Prostate gland (tissue), 2 donors: ENCODE measurements around the gene ITGA1. TPM values are rescaled to one million over a fixed set of nuclear protein-coding genes. Genes with fewer than 3 reads are reported as not detected.

Experiments used
- DNase-seq: peaks from one replicate; pipeline ENCODE4 v3.0.0-alpha.2; 2019; ENCODE audit warnings: low spot score
- H3K27ac ChIP-seq, 2 donors: fragments of 200-600 bp; sonication (generic); 2 replicates each; pipeline ENCODE4 v1.5.1; 2017 to 2019
- H3K27me3 ChIP-seq: fragments of 200-600 bp; sonication (generic); replicated peaks from 2 replicates; pipeline ENCODE4 v1.5.1; 2019; ENCODE audit not compliant: insufficient read depth
- H3K36me3 ChIP-seq, 2 donors: fragments of 200-600 bp; sonication (generic); 1 replicate in 1 of 2; 2 replicates in 1 of 2; pipeline versions ENCODE4 v1.5.1 to v1.8.1; 2017 to 2019
- H3K4me1 ChIP-seq: fragments of 200-600 bp; sonication (generic); replicated peaks from 2 replicates; pipeline ENCODE4 v1.5.1; 2019
- H3K4me3 ChIP-seq, 2 donors: fragments of 200-600 bp; sonication (generic); 2 replicates each; pipeline ENCODE4 v1.5.1; 2017 to 2019
- H3K9me3 ChIP-seq: fragments of 200-600 bp; sonication (generic); 2 replicates; pipeline ENCODE4 v1.5.1; 2017
- CTCF ChIP-seq, 4 experiments: fragments of 200-600 bp in 2 of 4; fragments of 450-650 bp in 2 of 4; sonication (generic) in 2 of 4; IDR thresholded peaks; 1 replicate in 3 of 4; 2 replicates in 1 of 4; pipeline ENCODE4 v1.5.1; 2016 to 2019; ENCODE audit warnings: antibody characterized with exemption in 4 of 4, mild to moderate bottlenecking in 2 of 4, moderate library complexity in 2 of 4
- POLR2A ChIP-seq: fragments of 450-650 bp; IDR thresholded peaks from one replicate; pipeline ENCODE4 v1.6.1; 2016; ENCODE audit warnings: antibody characterized with exemption, mild to moderate bottlenecking
- POLR2AphosphoS5 ChIP-seq: sonication (generic); formaldehyde crosslinking; IDR thresholded peaks from one replicate; pipeline ENCODE4 v1.6.1; 2017; ENCODE audit warnings: antibody characterized with exemption
- WGBS: methylation state at CpG from one replicate; pipeline ENCODE4 v1.1.5; 2018; 5-methylcytosine and 5-hydroxymethylcytosine counted together
- intact Hi-C: fragments of 100-400 bp; cut with DNase I; formaldehyde crosslinking; loops from one replicate; pipeline ENCODE4 v1.14.2; 2022
- total RNA-seq, 2 donors: library from RNA; depleted of rRNA; stranded (reverse); fragments of >200 nt; gene quantifications; one replicate each; pipeline ENCODE4 v1.1.0, GENCODE V29; 2016

Gene ITGA1
- total RNA-seq, 2 donors from 2014 or later, result 43.7 to 78.3 TPM

- intact Hi-C loops, result no loop called here
- no peak overlapping the region for H3K27ac ChIP-seq
- no peak for DNase-seq
- no peaks in the 10 kb centered on the region for H3K36me3 ChIP-seq
- no peak overlapping the region for H3K4me3 ChIP-seq
- no peaks in the 10 kb centered on the region for H3K4me1 ChIP-seq
- no peaks in the 10 kb centered on the region for H3K9me3 ChIP-seq
- WGBS, result 92% methylated on average over 3 of the region's 3 CpGs
- TF ChIP-seq POLR2AphosphoS5 (no peak), CTCF (IDR thresholded peaks at IDR 0.05) (no peak), POLR2A (no peak)
- no peaks in the 10 kb centered on the region for H3K27me3 ChIP-seq
These were observed 61.8 kb downstream of the ITGA1 start for GRCh38 chr5:52849544-52849943.

GRCh38 chr5:52853650-52854049, 65.9 kb downstream of the ITGA1 start:
- no peak overlapping the region for H3K27ac ChIP-seq

GRCh38 chr5:52854301-52854700, 66.6 kb downstream of the ITGA1 start:
- DNase-seq, result no peak
- TF ChIP-seq POLR2A (no peak), POLR2AphosphoS5 (no peak), CTCF (IDR thresholded peaks at IDR 0.05) (no peak)
- Histone ChIP-seq H3K9me3 (no peaks in the 10 kb centered on the region), H3K27me3 (no peaks in the 10 kb centered on the region), H3K4me3 (no peak overlapping the region), H3K27ac (no peak overlapping the region), H3K4me1 (no peaks in the 10 kb centered on the region), H3K36me3 (no peaks in the 10 kb centered on the region)
- 19% methylated on average over 2 of the region's 2 CpGs for whole genome bisulfite sequencing
- intact Hi-C loops, result no loop called here

More at GRCh38 chr5:52853650-52854049, 65.9 kb downstream of the ITGA1 start:
- Histone ChIP-seq H3K36me3 (no peaks in the 10 kb centered on the region), H3K4me3 (no peak overlapping the region), H3K27me3 (no peaks in the 10 kb centered on the region), H3K4me1 (no peaks in the 10 kb centered on the region), H3K9me3 (no peaks in the 10 kb centered on the region)
- WGBS, result 26% methylated on average over 2 of the region's 2 CpGs
- DNase-seq, result no peak
- TF ChIP-seq POLR2AphosphoS5, result no peak
- no peak for TF ChIP-seq CTCF (IDR thresholded peaks at IDR 0.05)
- TF ChIP-seq POLR2A, result no peak
- intact Hi-C loops, result no loop called here

GRCh38 chr5:52854949-52855348, 67.2 kb downstream of the ITGA1 start:
- no peak for TF ChIP-seq POLR2A
- no peak for TF ChIP-seq CTCF (IDR thresholded peaks at IDR 0.05)
- TF ChIP-seq POLR2AphosphoS5, result no peak
- intact Hi-C loops, result no loop called here
- no peaks in the 10 kb centered on the region for H3K4me1 ChIP-seq
- H3K4me3 ChIP-seq, result no peak overlapping the region
- no peaks in the 10 kb centered on the region for H3K27me3 ChIP-seq
- 69% methylated on average over 2 of the region's 2 CpGs for WGBS
- no peak overlapping the region for H3K27ac ChIP-seq
- no peaks in the 10 kb centered on the region for H3K36me3 ChIP-seq
- no peaks in the 10 kb centered on the region for H3K9me3 ChIP-seq
- DNase-seq, result no peak

- no peaks in the 10 kb centered on the region for H3K4me1 ChIP-seq
- 84% methylated on average over 3 of the region's 3 CpGs for WGBS
- no peaks in the 10 kb centered on the region for H3K27me3 ChIP-seq
- H3K9me3 ChIP-seq, result no peaks in the 10 kb centered on the region
- no peak overlapping the region for H3K4me3 ChIP-seq
- TF ChIP-seq CTCF (IDR thresholded peaks at IDR 0.05) (no peak), POLR2AphosphoS5 (no peak), POLR2A (no peak)
- intact Hi-C loops, result no loop called here
- H3K36me3 ChIP-seq, result no peaks in the 10 kb centered on the region
- DNase-seq, result no peak
- H3K27ac ChIP-seq, result no peak overlapping the region
These were observed 68.8 kb downstream of the ITGA1 start for GRCh38 chr5:52856564-52856963.
